ENCODE results near the gene SYT2.
"Not testable (repeated sequence)": the region's sequence is repeated elsewhere in the genome, so short reads cannot be mapped to it uniquely, and the experiment has no call there.

The SYT2 gene

DNA sequence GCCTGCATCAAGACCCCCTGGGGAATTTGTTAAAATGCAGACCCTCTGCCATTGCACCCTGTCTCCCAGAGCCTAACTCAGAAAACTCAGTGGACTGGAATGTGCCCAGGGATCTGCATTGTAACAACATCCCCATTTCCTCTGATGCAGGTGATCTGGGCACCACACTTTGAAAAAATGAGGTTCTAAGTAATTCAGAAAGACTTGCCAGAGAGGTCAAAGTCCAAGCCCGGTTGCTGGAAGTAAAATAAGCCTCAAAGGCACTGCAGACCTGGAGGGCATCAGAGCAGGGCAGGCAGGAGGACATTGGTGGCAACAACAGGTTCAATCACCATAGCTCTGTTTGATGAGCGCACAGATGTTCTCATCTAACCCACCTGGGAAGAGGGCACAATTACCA is 90.7 kb downstream of the SYT2 start:
- no peak for DNase-seq

DNA sequence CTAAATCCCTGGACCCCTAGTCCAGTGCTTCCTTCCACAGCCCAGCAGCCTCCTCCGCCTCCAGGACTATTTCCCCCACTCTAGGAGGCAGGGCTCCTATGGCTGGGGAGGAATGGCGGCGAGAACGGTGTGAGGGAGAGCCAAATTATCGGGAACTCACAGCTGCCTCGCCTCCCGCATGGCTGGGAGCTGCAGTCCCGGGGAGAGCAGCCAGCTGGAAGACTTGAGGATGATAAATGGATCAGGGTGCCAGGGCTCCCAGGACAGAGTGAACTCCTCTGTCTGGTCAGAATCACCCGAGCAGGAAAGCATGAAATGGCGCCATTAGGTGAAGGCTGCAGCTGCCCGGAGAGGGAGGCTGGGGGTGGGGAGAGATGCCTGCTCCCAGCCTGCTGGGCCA is 91.2 kb downstream of the SYT2 start:
- DNase-seq, result not testable (repeated sequence)

DNA sequence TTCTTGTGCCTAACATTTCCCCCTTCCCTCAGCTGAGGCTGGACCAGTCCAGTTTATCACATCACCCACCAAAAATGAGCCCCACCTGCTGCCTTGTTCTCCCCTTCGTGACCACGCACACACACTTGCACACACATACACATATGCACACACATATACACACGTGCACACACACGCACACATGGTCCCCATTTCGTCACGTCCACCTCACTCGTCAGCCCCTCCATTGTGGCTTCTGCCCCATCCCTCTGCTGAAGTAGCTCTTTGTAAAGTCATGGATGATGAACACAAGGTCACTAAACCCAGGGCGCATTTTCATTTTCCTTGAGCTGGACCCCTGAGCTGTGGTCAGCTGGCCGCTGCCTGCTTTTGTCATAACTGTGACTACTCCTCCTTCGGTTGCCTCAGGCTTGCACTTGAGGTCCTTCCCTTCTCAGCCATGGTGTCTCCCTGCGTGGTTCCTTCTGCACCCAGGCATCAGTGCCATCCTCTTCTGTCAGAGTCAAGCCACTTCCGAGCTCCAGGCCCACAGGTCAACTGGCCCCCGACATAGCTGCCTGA is 93.8 kb downstream of the SYT2 start:
- DNase-seq, result no peak

DNA sequence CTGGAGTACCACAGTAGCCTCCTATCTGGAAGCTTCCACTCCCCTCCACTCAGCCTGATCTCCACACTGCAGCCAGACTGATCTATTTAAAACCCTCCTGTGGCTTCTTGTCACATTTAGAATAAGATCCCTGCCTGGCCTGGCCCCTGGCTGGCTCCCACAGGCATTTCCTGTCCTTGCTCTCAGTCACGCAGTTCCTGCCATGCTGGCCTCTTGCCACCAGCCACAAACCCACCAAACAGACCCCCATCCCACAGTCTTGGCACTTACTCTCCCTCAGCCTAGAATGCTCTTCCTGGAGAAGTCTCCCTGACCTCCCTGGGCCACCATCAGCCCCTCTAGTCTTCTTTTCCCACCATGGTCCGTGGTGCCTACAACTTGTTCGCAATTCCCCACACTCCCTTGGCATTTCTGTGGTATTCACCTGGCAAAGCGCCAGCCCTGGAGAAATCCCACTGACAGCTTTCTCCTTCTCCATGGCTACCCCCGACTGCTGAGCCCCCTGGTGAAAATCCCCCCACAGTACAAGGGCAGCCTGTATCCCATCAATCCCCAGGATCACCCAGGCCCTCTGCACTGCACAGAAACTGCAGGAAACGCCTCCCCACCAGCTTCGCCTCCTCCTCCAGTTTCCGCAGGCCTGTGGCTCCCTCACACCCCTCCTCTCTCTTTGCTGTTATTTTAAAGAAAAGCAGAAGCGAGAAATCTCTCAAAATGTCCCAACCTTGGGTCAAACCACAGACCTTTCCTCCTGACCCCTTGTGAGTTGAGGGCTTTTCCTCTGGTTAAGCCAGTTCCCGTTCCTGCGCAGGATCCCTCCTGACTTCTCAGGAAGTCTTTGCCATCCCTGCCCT is 94.5 kb downstream of the SYT2 start:
- no peak for DNase-seq

DNA sequence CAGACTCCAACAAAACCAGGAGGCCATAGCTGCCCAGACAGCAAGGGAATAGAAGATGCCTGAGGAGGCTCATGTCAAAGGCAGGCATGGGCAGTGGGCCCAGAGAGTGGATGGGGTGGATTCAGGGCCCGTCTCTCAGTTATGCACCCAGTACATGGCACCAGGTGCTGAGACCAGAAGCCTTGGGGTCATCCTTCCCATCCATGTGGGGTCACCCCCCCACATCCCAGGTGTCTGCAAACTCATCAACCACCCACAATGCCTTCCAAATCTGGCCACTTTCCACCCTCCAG is 95.1 kb downstream of the SYT2 start:
- DNase-seq, result not testable (repeated sequence)

DNA sequence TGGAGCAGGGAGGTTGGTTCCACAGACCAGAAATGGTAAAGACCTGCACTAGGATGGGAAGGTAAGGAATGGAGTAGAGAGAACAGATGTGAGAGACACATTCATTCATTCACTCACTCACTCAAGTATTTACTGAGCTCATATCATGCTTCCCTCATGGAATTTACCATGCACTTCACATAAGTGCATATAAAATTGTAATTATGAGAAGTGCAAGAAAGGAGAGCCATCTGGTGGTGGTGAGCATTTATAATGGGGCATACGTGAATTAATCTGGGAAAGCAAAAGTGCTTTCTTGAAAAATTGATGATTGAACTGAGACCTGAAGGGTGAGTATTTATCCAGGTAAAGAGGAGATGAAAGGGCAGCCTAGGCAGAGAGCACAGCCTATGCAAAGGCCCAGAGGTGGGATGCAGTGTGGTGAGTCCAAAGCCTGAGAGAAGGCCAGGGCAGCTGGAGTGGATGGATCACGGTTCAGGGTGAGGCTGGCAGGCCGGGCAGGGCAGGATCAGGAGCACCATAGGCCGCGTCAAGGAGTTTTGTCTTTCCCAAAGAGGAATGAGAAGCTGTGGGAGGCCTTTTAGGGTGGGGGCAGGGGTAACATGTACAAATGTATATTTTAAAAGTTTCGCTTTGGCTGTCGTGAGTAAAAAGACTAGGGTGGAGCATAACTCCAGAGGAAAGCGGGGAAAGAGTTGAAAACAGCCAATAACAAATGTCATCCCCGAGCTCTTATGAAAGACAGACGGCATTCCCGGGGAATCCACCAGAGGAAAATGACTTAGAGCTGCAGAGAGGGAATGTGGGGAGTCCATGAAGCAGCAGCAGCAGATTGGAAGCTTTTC is 95.7 kb downstream of the SYT2 start:
- DNase-seq, result not testable (repeated sequence)

DNA sequence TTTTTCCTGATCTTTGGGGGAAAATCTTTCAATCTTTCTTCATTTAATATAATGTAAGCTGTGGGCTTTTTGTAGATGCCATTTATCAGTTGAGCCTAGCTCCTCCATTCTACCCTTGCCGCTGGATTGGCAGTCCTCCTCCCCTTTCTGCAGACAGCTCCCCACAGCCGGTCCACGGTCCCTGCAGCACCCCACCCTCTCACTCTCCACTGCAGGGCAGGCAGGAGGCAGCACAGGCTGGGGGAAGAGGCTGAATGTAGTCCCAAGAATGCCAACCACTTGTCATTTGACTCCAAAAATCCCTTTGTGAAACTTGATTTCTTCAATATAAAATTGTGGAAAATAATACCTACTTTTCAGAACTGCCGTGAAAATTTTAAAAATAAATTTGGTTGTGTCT is 96.7 kb downstream of the SYT2 start:
- no peak for DNase-seq

DNA sequence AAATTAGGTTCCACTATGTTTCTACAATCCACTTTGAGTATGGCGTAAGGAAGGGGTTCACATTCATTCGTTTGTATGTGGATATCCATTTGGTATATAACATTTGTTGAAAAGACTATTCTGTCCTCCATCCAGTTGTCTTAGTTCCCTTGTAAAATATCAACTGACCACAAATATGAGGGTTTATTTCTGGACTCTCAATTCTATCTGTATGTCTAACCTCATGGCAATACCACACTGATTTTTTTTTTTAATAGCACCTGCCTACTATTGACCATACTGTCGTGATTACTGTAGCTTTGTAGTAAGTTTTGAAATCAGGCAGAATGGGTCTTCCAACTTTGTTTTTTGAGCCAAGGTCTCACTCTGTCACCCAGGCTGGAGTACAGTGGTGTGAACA is 98.2 kb downstream of the SYT2 start:
- DNase-seq, result not testable (repeated sequence)

DNA sequence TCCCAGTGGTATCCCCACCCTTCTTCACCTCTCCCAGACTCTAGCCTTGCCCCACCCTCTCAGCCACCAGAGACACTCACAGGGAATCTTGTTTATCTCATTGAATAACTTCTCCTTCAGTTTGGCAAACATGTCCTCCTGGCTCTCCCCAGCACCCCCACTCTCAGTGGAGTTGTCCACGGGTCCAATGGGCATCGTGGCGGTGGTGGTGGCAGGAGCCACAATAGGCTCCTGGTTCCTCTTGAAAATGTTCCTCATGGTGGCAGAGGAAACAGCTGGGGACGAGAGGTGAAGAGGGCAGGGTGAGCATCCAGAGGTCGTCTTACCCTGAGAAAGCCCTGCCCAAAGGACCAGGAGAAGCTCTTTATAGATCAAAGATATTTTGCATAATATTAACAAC is 104.7 kb downstream of the SYT2 start:
- no peak for DNase-seq

DNA sequence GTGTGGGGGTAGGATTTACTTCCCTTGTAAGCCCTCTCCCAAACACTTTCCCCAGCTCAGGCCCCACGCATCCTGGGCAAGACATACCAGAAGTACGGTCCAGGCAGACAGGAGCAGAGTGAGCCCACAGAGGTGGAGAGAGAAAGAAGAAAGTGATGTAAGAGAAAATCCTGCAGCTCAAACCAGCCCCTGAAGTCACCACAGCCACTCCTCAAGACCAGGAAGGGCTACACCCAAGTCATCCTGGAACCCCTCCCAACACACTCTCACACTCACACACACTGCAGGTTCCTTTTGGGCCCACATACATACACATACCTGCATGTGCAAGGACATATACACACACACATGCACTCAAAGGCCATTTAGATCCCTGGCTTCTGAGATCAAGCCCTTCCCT is 106.8 kb downstream of the SYT2 start:
- no peak for DNase-seq

DNA sequence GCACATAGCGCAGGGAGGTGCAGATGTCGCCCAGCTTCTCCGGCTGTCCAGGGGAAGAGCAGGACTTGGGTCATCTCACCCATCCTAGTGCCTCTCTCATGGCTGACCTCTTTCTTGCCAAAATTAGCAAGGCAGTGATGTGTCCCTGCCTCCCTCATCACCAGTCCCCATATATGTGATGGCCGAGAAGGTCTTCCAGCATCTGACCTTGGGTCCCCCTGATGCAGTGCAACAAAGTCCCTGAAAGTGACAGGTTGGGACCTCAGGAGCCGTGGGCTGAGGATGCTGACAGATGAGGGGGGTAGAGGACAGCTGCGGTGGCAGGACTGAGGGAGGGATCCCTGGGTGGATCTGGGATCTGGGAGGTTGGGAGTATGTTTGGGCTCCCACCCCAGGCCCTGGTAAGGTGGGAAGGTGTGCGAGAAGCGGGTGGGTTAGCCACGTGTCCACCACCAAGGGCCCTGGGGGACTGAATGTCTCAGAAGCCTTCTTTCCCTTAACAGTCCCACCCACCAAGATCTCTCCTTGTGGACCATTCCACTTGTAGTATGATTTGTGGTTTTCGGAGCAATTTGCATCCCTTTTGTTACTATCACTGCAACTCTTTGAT is 109.7 kb downstream of the SYT2 start:
- DNase-seq, result no peak

DNA sequence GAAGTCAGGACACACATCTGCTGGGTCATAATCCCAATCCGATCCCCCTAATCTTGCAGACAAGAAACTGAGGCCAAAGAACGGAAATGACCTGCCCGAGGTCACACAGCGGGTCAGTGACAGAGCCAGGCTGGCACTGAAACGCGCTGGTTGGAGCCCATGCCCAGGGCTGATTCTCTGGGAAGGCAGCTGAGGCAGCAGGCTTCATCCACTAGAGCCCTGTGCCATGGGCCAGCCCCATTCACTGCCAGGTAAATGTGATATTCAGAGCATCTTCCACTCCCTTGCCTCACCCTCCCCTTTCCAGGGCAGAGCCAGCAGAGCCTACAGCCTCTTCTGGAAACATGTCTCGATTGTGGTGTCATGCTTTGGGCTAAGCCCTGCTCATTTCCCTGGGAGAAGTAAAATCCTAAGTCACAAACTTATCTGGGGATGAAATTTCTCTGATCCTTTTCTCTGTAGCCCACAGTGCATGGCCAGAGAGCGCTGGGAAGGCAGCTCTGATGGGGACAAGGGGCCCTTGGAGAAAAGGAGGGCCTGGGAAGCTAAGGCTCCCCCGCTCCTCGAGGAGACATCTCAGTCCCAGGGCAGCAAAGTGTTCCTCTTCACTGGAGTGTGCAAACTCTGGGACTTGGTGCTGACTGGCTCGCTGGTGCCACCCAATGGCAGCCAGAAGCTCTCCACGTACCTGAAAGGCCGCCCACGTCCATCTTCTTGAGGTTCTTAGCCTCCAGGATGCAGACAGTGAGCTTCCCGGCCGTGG is 110.4 kb downstream of the SYT2 start:
- peak; percentile 41 for DNase-seq

DNA sequence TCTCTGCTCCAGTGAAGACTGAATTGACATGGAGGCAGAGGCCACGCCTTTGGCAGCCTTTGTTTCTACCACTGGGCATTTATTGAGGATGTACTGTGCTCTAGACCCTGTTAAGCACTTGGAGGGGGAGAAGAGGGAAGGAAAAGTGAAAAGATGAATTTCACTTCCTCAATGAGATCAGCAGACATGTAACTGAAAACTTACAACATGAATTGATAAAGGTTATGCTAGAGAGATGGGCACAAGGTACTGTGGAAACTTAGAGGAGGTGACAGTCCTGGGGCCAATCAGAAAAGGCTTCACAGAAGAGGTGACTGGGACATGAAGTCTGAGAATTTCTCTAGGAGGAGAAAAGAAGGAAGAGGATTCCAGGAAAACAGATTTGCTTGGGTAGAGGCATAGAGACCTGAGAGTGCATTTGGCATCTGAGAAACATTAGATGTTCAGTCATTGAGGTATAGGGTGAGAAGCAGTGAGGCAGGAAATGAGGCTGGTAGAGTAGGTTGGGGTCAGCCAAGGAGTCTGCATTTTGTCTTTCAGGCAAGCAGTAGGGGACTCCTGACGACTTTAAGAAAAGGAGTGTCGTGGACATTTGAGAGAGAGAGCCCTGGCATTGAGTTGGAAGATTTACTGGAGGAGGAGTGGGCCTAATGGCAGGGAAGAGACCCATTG is 113.0 kb downstream of the SYT2 start:
- DNase-seq, result no peak

DNA sequence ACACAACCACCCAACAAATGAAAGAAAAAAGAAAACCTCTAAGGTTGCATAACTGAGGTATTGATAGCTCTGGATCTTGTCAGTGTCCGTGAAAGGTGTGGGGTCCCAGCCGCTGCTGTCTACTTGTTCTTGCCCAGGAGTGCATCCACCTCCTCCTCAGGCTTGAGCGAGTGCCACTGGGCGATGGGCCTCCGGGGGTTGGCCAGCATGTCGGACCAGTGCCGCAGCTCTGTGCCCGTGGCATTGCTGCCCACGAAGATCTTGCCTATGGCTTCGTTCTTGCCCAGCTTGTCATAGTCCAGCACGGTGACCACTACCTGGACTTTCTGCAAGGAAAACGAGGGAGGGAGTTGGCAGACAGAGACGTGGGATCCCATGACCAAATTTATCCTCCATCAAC is 113.6 kb downstream of the SYT2 start:
- no peak for DNase-seq

DNA sequence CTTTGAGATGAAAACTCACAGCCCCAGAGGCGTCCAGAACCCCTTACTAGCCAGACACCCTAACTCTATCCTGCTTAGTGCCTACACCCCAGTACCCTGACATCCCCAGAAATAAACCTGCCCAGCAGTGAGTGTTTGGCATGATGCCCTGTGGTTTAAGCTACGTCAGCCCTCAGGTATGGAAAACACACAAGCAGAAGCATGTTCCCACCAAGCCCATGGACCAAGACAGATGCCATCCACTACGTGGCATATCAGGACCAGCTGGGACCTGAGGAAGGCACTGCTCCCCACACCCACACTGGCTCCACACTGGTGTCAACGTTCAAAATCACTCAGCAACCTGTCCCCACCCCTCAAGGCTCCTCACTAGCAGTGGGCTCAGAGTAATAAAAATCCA is 116.4 kb downstream of the SYT2 start:
- DNase-seq, result no peak

DNA sequence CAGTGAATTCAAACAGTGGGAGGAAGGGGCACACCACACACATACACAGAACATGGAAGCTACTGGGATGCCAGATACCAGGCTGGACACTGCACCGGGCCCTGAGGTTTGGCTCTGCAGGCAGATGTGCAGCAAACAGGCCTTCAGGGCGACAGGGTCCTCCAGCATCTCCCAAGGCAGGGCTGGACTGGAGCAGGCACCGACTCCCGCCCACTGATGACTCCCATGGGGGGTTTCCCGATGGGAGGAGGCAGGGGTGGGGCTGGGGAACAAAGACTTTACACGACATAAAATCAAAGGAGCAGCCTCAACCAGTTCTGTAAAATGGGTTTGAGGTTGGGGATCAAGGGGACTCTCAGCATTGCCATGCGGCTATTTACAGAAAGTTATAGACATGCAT is 118.1 kb downstream of the SYT2 start:
- DNase-seq, result no peak

DNA sequence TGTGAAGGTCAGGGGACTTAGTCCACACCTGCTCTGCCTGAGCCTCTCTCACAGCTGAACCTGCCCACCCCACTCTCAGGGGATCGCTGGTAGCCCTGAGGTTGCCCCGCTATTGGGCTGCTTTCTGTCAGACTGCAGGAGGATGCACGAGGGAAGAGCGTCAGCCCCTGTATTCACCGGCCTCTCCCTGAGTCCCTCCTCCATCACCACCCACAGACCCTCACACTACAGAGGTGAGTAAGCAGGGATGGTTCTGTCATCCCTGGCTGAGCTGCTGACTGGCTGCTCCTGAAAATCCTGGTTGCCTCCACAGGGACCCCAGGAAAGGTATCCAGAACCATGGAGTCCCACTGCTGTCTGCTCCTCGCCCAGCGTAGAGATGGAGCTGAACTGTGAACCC is 118.7 kb downstream of the SYT2 start:
- no peak for DNase-seq

DNA sequence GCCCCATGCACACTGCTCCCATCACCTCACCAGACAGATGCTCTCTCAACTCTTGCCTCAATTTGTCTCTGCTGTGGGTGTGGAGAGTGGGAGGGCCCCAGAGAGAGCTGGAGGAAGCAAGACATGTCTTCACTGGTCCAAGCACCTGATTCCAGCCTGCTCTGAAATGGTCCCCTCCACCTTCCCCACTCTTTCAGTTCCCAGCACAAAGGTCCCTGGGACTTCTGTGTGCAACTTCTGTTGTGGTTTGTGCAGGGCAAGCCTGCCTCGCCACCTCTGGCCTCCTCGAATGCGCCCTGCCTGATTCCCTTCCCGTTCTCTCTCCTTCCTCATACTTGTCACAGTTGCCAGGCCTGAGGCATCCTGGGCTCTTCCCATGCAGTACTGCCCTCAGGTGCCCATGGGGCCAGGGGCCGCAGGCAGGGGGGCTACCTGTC is 119.3 kb downstream of the SYT2 start:
- DNase-seq, result no peak

DNA sequence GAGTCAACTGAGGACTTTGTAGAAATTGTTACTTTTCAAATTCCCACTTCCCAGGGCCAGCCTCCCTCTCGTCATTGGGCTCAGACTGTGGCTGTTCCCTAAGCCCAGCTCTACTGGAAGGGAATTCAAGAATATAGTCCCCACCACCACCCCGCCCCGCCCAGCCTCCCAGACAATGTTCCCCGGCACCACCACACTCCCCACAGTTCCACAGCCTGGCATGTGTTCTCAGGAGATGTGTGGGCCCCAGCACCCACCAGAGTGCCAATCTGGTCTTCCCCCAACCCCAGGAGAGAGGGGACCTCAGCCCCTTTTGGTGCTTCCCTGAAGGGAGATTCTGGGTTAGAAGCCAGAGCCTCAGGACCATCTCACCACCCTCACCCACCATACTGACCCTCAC is 120.1 kb downstream of the SYT2 start:
- no peak for DNase-seq

DNA sequence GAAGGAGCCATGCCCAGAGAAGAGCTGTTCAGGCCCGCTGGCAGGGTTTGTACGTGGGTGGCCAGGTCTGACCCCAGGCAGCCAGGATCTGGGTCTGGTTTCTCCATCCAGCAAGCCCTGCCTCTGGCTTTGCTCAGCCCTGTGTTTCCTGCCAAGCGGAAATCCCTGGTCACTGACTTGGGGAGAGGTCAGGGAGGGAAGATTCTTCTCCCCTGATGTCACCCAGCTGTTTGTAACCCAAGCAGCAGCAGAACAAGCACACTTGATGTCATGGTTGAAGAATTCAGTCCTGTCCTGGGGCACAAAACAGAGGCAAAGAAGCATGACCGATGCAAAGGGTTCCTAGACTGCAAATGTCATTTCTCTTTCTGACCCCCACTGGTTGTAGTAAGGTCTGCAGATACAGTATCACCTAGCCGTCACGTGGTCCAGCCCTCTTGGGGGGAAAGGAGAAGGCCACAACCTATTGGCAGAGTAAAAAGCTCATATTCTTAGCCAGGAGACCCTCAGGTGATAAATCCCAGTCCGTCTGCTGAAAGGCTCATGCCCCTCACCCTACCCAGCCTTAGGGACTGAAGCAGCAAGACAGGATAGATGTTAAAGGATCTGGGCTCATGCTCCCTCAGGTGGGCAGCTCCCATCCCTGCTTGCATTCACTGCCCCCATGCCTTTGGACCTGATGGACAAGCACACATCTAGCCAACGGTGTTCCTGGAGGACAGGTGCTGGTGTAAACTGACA is 120.9 kb downstream of the SYT2 start:
- no peak for DNase-seq

DNA sequence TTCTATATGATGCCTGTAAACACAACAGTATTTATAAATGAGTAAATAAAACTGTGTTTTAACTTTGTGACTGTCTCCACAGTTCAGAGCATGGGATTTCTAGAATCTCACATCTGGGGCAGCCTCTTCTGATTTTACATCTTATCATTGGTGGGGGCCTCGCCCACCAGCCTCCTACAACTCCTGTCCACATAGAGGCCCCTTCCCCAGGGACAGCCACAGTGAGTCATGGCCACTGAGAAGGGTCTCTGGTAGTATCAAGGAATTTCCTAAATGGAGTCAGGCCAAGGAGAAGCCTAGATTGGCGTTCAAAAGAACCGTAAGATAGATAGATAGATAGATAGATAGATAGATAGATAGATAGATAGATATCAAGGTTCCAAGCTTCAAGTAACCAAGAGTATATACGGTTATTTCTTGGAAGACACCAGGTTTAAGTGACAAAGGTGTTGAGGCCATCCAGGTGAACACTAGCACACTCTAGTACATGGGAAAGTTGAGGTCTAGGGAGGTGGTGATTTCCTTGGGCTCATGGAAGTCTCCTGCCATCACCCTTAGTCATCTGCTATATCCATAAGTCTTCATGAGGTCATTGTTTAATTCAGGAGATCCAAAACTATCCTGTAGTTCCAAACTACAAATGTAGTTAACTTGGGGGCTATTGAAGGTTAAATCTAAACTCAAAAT is 121.6 kb downstream of the SYT2 start:
- no peak for DNase-seq
